Panc1 (cell line): Measurements from ENCODE around the gene C1QL2.

Experiments used
- POLR2AphosphoS5 ChIP-seq: IDR thresholded peaks from 2 replicates; pipeline ENCODE4 v1.6.1; 2012; ENCODE audit warnings: mild to moderate bottlenecking, low read depth, low read length, moderate library complexity
- TF ChIP-seq, protein P1 (sequence below): fragments of 450-650 bp; IDR thresholded peaks from 2 replicates; pipeline ENCODE4 v1.5.1; 2017; ENCODE audit warnings: mild to moderate bottlenecking

DNA sequence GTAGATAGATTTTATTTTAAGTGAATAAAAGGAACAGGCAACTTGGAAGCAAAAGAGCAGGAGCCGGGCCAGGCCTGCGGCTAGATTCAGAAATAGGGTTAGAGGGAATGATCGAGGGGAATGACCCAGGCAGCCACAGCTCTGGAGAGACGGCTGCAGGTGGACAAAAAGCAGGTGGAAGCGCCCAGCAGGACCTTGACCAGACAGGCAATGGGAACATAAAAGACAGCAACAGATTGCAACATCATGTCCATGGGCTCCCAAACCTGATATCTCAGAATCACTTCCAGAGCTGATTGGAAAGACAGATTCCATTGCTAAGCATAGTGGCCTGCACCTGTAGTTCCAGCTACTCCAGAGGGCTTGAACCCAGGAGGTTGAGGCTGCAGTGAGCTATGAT is 36.5 kb upstream of the C1QL2 start:
- TF ChIP-seq, protein P1, sequence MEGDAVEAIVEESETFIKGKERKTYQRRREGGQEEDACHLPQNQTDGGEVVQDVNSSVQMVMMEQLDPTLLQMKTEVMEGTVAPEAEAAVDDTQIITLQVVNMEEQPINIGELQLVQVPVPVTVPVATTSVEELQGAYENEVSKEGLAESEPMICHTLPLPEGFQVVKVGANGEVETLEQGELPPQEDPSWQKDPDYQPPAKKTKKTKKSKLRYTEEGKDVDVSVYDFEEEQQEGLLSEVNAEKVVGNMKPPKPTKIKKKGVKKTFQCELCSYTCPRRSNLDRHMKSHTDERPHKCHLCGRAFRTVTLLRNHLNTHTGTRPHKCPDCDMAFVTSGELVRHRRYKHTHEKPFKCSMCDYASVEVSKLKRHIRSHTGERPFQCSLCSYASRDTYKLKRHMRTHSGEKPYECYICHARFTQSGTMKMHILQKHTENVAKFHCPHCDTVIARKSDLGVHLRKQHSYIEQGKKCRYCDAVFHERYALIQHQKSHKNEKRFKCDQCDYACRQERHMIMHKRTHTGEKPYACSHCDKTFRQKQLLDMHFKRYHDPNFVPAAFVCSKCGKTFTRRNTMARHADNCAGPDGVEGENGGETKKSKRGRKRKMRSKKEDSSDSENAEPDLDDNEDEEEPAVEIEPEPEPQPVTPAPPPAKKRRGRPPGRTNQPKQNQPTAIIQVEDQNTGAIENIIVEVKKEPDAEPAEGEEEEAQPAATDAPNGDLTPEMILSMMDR: no peak
- no peak for TF ChIP-seq POLR2AphosphoS5
